ENCODE results near the gene AP5S1.

DNA sequence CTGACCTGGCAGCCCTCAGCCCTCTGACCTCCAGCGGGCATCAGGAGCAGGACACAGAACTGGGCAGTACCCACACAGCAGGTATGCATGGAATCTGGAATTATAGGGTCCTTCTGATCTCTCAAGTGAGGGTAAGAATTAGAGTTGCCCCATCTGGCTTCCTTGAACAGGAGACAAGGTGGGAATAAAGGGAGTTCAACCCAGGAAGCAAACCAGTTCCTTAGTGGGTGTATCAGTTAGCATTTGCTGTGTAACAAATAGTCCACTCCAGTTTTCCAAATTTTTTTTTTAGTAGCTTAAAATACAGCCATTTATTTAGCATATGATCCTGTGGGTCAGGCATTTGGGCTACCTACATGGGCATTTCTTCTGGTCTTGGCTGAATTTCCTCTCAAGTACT, 42.0 kb downstream of the AP5S1 start:
- TF ChIP-seq, protein P1, sequence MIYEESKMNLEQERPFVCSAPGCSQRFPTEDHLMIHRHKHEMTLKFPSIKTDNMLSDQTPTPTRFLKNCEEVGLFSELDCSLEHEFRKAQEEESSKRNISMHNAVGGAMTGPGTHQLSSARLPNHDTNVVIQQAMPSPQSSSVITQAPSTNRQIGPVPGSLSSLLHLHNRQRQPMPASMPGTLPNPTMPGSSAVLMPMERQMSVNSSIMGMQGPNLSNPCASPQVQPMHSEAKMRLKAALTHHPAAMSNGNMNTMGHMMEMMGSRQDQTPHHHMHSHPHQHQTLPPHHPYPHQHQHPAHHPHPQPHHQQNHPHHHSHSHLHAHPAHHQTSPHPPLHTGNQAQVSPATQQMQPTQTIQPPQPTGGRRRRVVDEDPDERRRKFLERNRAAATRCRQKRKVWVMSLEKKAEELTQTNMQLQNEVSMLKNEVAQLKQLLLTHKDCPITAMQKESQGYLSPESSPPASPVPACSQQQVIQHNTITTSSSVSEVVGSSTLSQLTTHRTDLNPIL (CRISPR knock-in tag; IDR thresholded peaks at IDR 0.05; ENCODE audit: low read depth), result no peak
- TF ChIP-seq PATZ1 (CRISPR knock-in tag; IDR thresholded peaks at IDR 0.05; ENCODE audit: borderline replicate concordance), result no peak
- TF ChIP-seq ARNTL (CRISPR knock-in tag; IDR thresholded peaks at IDR 0.05; ENCODE audit: borderline replicate concordance, low read depth), result no peak
- no peak for TF ChIP-seq RARB (CRISPR knock-in tag; IDR thresholded peaks at IDR 0.05)
- no peak for TF ChIP-seq PPARA (CRISPR knock-in tag; IDR thresholded peaks at IDR 0.05; ENCODE audit: borderline replicate concordance)
- TF ChIP-seq OSR1 (CRISPR knock-in tag; IDR thresholded peaks at IDR 0.05), result no peak
- no peak for TF ChIP-seq ZFP30 (CRISPR knock-in tag; IDR thresholded peaks at IDR 0.05)
- TF ChIP-seq ZFP3 (CRISPR knock-in tag; IDR thresholded peaks at IDR 0.05), result no peak
- no peak for TF ChIP-seq GLIS3 (CRISPR knock-in tag; IDR thresholded peaks at IDR 0.05)
- no peak for TF ChIP-seq ESRRG (CRISPR knock-in tag; IDR thresholded peaks at IDR 0.05)
